NOMO-1 treated with dmso at 0.1 percent for 144 hours (cell line): ENCODE data around the gene KHDC1L.
"Not testable (repeated sequence)": the region's sequence is repeated elsewhere in the genome, so short reads cannot be mapped to it uniquely, and the experiment has no call there.

Experiments used
- DNase-seq: peaks from one replicate; lab custom pipeline; 2025; ENCODE audit not compliant: unreplicated experiment; lab: John Stamatoyannopoulos, UW

Gene KHDC1L

DNA sequence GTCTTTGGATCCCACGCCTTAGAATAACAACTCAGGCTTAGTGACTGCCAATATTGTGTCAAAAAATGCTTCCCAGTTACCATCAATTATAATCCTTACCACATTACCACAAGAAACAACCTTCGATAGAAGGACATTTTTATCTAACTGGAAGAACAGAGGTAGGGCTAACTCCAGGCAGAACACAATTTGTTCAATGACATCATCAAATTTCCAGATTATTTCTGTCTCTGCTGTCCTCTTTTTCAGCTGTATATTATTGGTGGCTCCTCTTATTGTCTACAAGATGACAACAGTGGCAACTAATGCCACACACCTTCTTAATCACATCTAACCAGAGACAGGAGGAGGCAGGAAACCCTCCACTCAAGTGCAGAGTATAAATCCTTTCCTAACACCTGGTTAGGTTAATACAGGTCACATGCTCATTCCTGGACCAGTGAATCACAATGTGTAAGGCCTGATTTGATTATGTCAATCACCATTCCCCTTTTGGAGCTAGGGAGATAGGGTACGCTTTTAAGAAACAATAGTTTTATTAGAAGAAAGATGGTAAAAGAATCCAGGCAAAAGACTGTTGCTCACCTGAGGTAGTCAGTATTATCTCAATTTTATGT, 18.0 kb downstream of the KHDC1L start:
- no peak for DNase-seq

- DNase-seq: no peak
Measured at GRCh38 chr6:73204252-73204651, 21.0 kb downstream of the KHDC1L start.

GRCh38 chr6:73203098-73203497, 22.2 kb downstream of the KHDC1L start:
- no peak for DNase-seq

DNA sequence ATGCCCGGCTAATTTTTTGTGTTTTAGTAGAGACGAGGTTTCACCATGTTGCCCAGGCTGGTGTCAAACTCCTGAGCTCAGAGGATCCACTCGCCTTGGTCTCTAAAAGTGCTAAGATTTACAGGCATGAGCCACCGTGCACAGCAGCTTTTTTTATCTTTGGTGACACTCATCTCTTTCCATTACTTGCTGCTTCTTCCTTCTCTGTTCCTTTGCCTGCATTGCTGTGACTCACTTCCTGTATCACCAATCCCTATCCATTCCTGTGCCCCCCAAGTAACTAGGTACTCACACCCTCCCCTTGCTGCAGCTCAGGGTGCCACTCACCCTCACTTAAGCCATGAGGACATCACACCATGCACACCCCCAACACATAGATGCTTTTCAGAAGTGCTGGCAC, 24.6 kb downstream of the KHDC1L start:
- DNase-seq: no peak

DNA sequence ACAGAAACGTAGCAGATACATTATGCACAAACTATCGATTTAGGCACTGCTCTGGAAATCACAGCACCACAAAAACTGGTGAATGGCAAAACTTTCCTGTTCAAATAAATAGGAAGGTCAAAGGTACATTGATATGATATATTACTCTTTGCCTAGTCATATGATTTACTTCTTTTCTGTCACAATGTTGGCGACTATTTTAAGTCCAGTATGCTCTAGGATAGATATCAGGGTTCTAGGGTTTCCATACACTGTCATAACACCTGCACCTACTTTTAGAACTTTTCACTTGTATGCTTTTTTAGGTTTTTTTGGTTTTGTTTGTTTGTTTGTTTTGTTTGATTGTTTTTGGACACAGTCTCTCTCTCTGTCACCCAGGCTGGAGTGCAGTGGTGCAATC, 25.0 kb downstream of the KHDC1L start:
- DNase-seq: no peak

GRCh38 chr6:73194744-73195143, 30.6 kb downstream of the KHDC1L start:
- no peak for DNase-seq

GRCh38 chr6:73193302-73193701, 32.0 kb downstream of the KHDC1L start:
- DNase-seq: not testable (repeated sequence)

- DNase-seq: no peak
Measured at GRCh38 chr6:73182021-73182607, 43.2 kb downstream of the KHDC1L start.

- DNase-seq: peak; percentile 49
Measured at GRCh38 chr6:73180763-73181619, 44.3 kb downstream of the KHDC1L start.

- no peak for DNase-seq
Measured at GRCh38 chr6:73180076-73180738, 45.1 kb downstream of the KHDC1L start.

- no peak for DNase-seq
Measured at GRCh38 chr6:73177221-73177944, 47.9 kb downstream of the KHDC1L start.

DNA sequence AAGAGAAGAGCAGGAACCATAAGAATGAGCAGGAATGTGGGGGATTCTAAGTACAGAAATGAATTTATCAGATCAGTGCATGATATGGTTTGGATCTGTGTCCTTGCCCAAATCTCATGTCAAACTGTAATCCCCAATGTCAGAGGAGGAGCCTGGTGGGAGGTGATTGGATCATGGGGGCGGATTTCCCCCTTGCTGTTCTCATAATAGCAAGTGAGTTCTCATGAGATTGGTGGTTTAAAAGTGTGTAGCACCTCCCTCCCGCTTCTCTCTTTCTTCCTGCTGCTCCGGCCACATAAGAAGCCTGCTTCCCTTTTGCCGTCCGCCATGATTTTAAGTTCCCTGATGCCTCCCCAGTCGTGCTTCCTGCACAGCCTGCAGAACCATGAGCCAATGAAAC, 49.2 kb downstream of the KHDC1L start:
- no peak for DNase-seq

DNA sequence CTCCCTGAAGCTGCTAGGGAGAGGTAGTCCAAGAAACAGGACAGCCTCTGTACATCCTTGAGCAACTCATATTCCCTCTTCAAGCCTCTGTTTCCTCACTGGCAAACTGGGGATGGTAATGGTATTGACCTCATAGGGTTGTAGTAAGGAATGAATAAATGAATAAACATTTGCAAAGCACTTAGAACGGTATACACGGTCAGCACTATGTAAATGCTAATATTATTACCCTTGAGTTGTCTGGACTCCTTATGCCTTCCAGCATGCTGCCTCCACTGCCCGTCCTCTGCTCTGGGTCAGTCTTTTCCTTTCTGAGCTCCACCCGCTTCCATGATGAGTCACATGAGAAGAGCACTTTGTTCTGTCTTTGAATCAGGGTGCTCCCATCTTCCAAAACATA, 50.6 kb downstream of the KHDC1L start:
- DNase-seq: no peak
